Mesenchymal stem cell (in vitro differentiated cells and primary cell): ENCODE data around the gene HS3ST4.

Experiments used
- DNase-seq: peaks from one replicate; pipeline ENCODE4 v3.0.0-alpha.2; 2013
- H2AFZ ChIP-seq: one replicate; pipeline ENCODE4 v1.6.1; 2013; ENCODE audit warnings: low read depth, mild to moderate bottlenecking, control low read depth, inconsistent platforms, low read length, moderate library complexity
- H2AK5ac ChIP-seq: 2 replicates; pipeline ENCODE4 v1.6.1; 2013; ENCODE audit warnings: low read length, moderate library complexity, mild to moderate bottlenecking, inconsistent platforms; ENCODE audit not compliant: severe bottlenecking
- H2BK120ac ChIP-seq: one replicate; pipeline ENCODE4 v1.6.1; 2013; ENCODE audit warnings: low read depth, mild to moderate bottlenecking, inconsistent platforms, low read length, moderate library complexity
- H2BK12ac ChIP-seq, 2 experiments: one replicate each; pipeline ENCODE4 v1.6.1; 2013; ENCODE audit warnings: inconsistent platforms in 2 of 2, low read length in 2 of 2, mild to moderate bottlenecking in 2 of 2, moderate library complexity in 2 of 2, control low read depth in 1 of 2
- H2BK15ac ChIP-seq: one replicate; pipeline ENCODE4 v1.6.1; 2013; ENCODE audit warnings: mild to moderate bottlenecking, low read depth, inconsistent platforms; ENCODE audit not compliant: poor library complexity, severe bottlenecking
- H2BK5ac ChIP-seq: 2 replicates; pipeline ENCODE4 v1.6.1; 2013; ENCODE audit warnings: low read depth, mild to moderate bottlenecking, low read length, control low read depth, inconsistent platforms; ENCODE audit not compliant: poor library complexity, severe bottlenecking
- H3K14ac ChIP-seq, 2 experiments: one replicate each; pipeline ENCODE4 v1.6.1; 2013; ENCODE audit warnings: inconsistent platforms in 2 of 2, low read length in 2 of 2, control low read depth in 1 of 2, mild to moderate bottlenecking in 1 of 2, moderate library complexity in 1 of 2
- H3K18ac ChIP-seq, 2 experiments: one replicate each; pipeline ENCODE4 v1.6.1; 2013; ENCODE audit warnings: inconsistent platforms in 2 of 2, low read length in 2 of 2, control low read depth in 1 of 2, low read depth in 1 of 2, mild to moderate bottlenecking in 1 of 2
- H3K23ac ChIP-seq, 2 experiments: one replicate each; pipeline ENCODE4 v1.6.1; 2013; ENCODE audit warnings: inconsistent platforms in 2 of 2, low read length in 2 of 2, mild to moderate bottlenecking in 2 of 2, moderate library complexity in 2 of 2, control low read depth in 1 of 2
- H3K27ac ChIP-seq: 2 replicates; pipeline ENCODE4 v1.5.1; 2013; ENCODE audit warnings: mild to moderate bottlenecking, moderate library complexity, low read length, control low read depth, inconsistent platforms; ENCODE audit not compliant: poor library complexity, severe bottlenecking
- H3K27me3 ChIP-seq, 2 experiments: 2 replicates each; pipeline versions ENCODE4 v1.6.1 to v1.7.0; 2013; ENCODE audit warnings: low read length in 2 of 2, mild to moderate bottlenecking in 2 of 2, moderate library complexity in 2 of 2, control low read depth in 1 of 2, inconsistent platforms in 1 of 2; ENCODE audit not compliant: control insufficient read depth in 1 of 2, insufficient read depth in 1 of 2
- H3K36me3 ChIP-seq, 2 experiments: 2 replicates each; pipeline versions ENCODE4 v1.6.1 to v1.7.0; 2013; ENCODE audit warnings: low read length in 2 of 2, control low read depth in 1 of 2, inconsistent platforms in 1 of 2, low read depth in 1 of 2, mild to moderate bottlenecking in 1 of 2; ENCODE audit not compliant: insufficient read depth in 2 of 2, control insufficient read depth in 1 of 2
- H3K4ac ChIP-seq, 2 experiments: one replicate each; pipeline ENCODE4 v1.6.1; 2013; ENCODE audit warnings: inconsistent platforms in 2 of 2, low read length in 2 of 2, mild to moderate bottlenecking in 2 of 2, moderate library complexity in 2 of 2, control low read depth in 1 of 2, low read depth in 1 of 2
- H3K4me1 ChIP-seq: 2 replicates; pipeline ENCODE4 v1.6.1; 2013; ENCODE audit warnings: low read depth, low read length, control low read depth; ENCODE audit not compliant: control insufficient read depth, insufficient read depth
- H3K4me2 ChIP-seq: 2 replicates; pipeline ENCODE4 v1.6.1; 2013; ENCODE audit warnings: low read length, mild to moderate bottlenecking, inconsistent platforms; ENCODE audit not compliant: poor library complexity, severe bottlenecking
- H3K4me3 ChIP-seq, 2 experiments: 2 replicates each; pipeline versions ENCODE4 v1.5.1 to v1.7.0; 2013; ENCODE audit warnings: low read length in 2 of 2, mild to moderate bottlenecking in 2 of 2, control low read depth in 1 of 2, low read depth in 1 of 2; ENCODE audit not compliant: insufficient read depth in 1 of 2
- H3K79me1 ChIP-seq: replicated peaks from 2 replicates; pipeline ENCODE4 v1.6.1; 2013; ENCODE audit warnings: mild to moderate bottlenecking, control low read depth, low read length, inconsistent platforms; ENCODE audit not compliant: poor library complexity, severe bottlenecking
- H3K9ac ChIP-seq: 2 replicates; pipeline ENCODE4 v1.7.0; 2013; ENCODE audit warnings: mild to moderate bottlenecking, low read length, moderate library complexity
- H3K9me3 ChIP-seq: 2 replicates; pipeline ENCODE4 v1.7.0; 2013; ENCODE audit warnings: mild to moderate bottlenecking, low read length; ENCODE audit not compliant: control insufficient read depth
- H4K8ac ChIP-seq: one replicate; pipeline ENCODE4 v1.6.1; 2013; ENCODE audit warnings: inconsistent platforms, mild to moderate bottlenecking, low read length, moderate library complexity
- H4K91ac ChIP-seq: one replicate; pipeline ENCODE4 v1.6.1; 2013; ENCODE audit warnings: mild to moderate bottlenecking, low read length, inconsistent platforms
- WGBS: methylation state at CpG from one replicate; pipeline ENCODE4 v1.1.7; 2013; ENCODE audit warnings: mixed read lengths; 5-methylcytosine and 5-hydroxymethylcytosine counted together

HS3ST4 gene

DNA sequence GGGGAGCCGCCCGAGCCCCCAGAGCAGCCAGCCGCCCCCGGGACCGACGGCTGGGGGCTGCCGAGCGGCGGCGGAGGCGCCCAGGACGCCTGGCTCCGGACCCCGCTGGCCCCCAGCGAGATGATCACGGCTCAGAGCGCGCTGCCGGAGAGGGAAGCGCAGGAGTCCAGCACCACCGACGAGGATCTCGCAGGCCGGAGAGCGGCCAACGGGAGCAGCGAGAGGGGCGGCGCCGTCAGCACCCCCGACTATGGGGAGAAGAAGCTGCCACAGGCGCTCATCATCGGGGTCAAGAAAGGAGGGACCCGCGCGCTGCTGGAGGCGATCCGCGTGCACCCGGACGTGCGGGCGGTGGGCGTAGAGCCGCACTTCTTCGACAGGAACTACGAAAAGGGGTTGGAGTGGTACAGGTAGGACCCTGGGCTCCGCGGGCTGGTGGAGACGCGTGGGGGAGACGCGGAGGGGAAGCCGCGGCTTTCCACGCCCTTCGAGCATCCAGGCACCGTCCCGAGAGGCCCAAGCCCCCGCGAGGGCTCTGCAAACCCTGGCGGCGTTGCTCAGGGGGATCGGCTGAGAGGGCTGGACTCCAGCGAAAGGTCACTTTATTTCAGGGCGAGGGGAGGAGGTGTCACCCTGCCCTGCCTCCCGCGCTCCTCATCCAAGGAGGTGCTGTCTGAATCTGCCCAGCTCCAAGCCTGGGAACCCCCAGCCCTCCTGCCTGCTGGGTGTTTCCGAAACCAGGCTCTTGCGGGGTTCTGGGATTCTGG lies 1.2 kb downstream of the HS3ST4 start:
- WGBS = under 1% methylated on average over 70 of the region's 70 CpGs

DNA sequence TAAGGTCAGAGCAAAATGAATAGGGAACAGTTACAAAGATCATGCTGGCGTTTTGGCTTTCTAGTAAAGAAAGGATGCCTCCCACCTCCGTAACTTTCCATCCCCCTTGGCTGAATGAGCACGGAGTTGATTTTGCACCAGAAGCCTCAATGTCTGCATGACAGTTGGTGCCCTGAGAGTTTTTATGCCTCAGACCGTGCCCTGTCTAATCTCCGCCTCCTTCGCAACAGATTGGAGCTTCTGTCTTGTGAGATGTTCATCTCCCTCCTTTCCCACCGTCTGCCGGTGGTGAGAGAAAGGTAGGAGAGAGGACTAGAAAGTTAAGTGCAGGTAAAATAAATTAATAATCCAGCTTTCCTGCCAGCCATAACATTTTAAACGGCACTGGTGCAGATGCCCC lies 1.9 kb downstream of the HS3ST4 start:
- WGBS = 19% methylated on average over 4 of the region's 9 CpGs
- no peak overlapping the region for H2AK5ac ChIP-seq
- no peak for DNase-seq
- no peak overlapping the region for H3K18ac ChIP-seq
- no peak overlapping the region for H3K4me2 ChIP-seq
- no peak overlapping the region for H2AFZ ChIP-seq
- H3K36me3 ChIP-seq = no peaks in the 10 kb centered on the region
- H2BK5ac ChIP-seq = no peak overlapping the region
- H4K8ac ChIP-seq = no peak overlapping the region
- H3K4me3 ChIP-seq = no peak overlapping the region
- H3K9me3 ChIP-seq = no peaks in the 10 kb centered on the region
- peaks cover 6% of the 10 kb centered on the region for H3K4me1 ChIP-seq
- H3K23ac ChIP-seq = no peak overlapping the region
- H3K9ac ChIP-seq = no peak overlapping the region
- H4K91ac ChIP-seq = no peak overlapping the region
- H2BK12ac ChIP-seq = no peak overlapping the region
- no peak overlapping the region for H3K4ac ChIP-seq
- H3K27me3 ChIP-seq = peaks cover 30 to 57% of the 10 kb centered on the region in 2 experiments
- H2BK15ac ChIP-seq = no peak overlapping the region
- H3K14ac ChIP-seq = no peak overlapping the region
- no peaks in the 10 kb centered on the region for H3K79me1 ChIP-seq
- no peak overlapping the region for H3K27ac ChIP-seq
- H2BK120ac ChIP-seq = no peak overlapping the region

More for the DNA sequence above, 1.2 kb downstream of the HS3ST4 start:
- no peak overlapping the region for H3K14ac ChIP-seq
- no peak overlapping the region for H2AK5ac ChIP-seq
- H2BK5ac ChIP-seq = no peak overlapping the region
- H3K4ac ChIP-seq = no peak overlapping the region
- H3K23ac ChIP-seq = no peak overlapping the region
- no peak overlapping the region for H2BK12ac ChIP-seq
- H3K4me3 ChIP-seq = no peak overlapping the region
- no peaks in the 10 kb centered on the region for H3K79me1 ChIP-seq
- H2AFZ ChIP-seq = no peak overlapping the region
- no peak for DNase-seq
- no peak overlapping the region for H4K8ac ChIP-seq
- H2BK15ac ChIP-seq = no peak overlapping the region
- H3K18ac ChIP-seq = no peak overlapping the region
- no peak overlapping the region for H2BK120ac ChIP-seq
- H3K36me3 ChIP-seq = no peaks in the 10 kb centered on the region
- no peak overlapping the region for H4K91ac ChIP-seq
- H3K4me2 ChIP-seq = no peak overlapping the region
- no peaks in the 10 kb centered on the region for H3K9me3 ChIP-seq
- H3K4me1 ChIP-seq = peaks cover 6% of the 10 kb centered on the region
- H3K27ac ChIP-seq = no peak overlapping the region
- peaks cover 30 to 58% of the 10 kb centered on the region in 2 experiments for H3K27me3 ChIP-seq
- H3K9ac ChIP-seq = no peak overlapping the region

DNA sequence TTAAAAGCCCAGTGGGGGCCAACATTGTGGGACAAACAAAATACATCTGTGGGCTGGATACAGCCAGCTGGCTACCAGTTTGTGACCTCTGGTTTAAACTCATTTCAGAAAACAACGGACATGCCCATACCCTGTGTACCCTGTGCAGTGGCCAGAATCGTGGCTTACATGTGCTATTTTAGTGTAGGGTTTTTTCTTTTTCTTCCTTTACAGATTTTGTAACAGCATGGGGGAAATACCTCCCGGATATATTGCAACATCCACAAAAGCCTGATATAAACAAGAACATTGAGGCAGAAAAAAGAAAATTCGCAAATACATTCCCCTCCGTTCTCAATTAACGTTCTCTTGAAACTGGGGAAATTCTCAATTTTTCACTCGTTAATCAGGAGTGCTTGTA lies 7.3 kb downstream of the HS3ST4 start:
- Histone ChIP-seq H3K4me1 (no peaks in the 10 kb centered on the region), H2BK5ac (no peak overlapping the region), H3K27ac (no peak overlapping the region), H3K4me3 (no peak overlapping the region), H3K4ac (no peak overlapping the region), H2AK5ac (no peak overlapping the region), H3K9ac (no peak overlapping the region), H3K79me1 (no peaks in the 10 kb centered on the region), H3K36me3 (no peaks in the 10 kb centered on the region), H3K4me2 (no peak overlapping the region), H2BK15ac (no peak overlapping the region), H4K91ac (no peak overlapping the region), H4K8ac (no peak overlapping the region), H2BK120ac (no peak overlapping the region), H3K27me3 (peaks cover 5 to 17% of the 10 kb centered on the region in 2 experiments), H3K9me3 (no peaks in the 10 kb centered on the region), H2BK12ac (no peak overlapping the region), H3K23ac (no peak overlapping the region), H3K14ac (no peak overlapping the region), H2AFZ (no peak overlapping the region), H3K18ac (no peak overlapping the region)
- WGBS = 85% methylated on average over 5 of the region's 7 CpGs
- DNase-seq = no peak

DNA sequence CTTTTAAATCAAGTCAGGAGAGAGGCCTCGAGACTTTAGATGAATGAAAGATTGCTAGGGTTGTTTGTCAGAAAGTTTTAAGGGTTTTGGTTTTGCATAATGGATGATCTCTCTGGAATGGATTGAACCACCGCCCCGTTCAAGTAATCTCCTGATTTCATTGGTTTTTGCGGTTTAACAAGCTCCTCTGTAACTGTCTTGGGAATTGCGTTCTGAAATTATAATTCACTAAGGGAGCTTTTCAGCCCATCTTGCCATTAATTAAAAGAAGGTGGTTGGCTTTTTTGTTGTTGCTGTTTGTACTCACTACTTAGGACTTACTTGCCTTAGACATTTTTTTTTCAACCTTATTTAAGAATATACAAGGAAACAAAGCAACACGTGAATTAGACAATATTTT lies 8.8 kb downstream of the HS3ST4 start:
- Histone ChIP-seq H3K14ac (no peak overlapping the region), H3K27me3 (peaks cover 0 to 3% of the 10 kb centered on the region in 2 experiments), H3K27ac (no peak overlapping the region), H3K9ac (no peak overlapping the region), H2BK12ac (no peak overlapping the region), H3K18ac (no peak overlapping the region), H3K79me1 (no peaks in the 10 kb centered on the region), H3K36me3 (no peaks in the 10 kb centered on the region), H3K4ac (no peak overlapping the region), H2AK5ac (no peak overlapping the region), H2BK15ac (no peak overlapping the region), H3K4me1 (no peaks in the 10 kb centered on the region), H2BK120ac (no peak overlapping the region), H3K4me2 (no peak overlapping the region), H3K23ac (no peak overlapping the region), H3K9me3 (no peaks in the 10 kb centered on the region), H4K91ac (no peak overlapping the region), H4K8ac (no peak overlapping the region), H2BK5ac (no peak overlapping the region), H2AFZ (no peak overlapping the region), H3K4me3 (no peak overlapping the region)
- no peak for DNase-seq
- 80% methylated on average over 5 of the region's 6 CpGs for WGBS
